NCI-H1092 treated with DMSO at 0.1 percent for 48 hours (cell line): ENCODE data around the gene ENO2.
"Not testable (repeated sequence)": the region's sequence is repeated elsewhere in the genome, so short reads cannot be mapped to it uniquely, and the experiment has no call there.

Experiments used
- DNase-seq: peaks from one replicate; lab custom pipeline; 2025; lab: John Stamatoyannopoulos, UW

Gene ENO2

GRCh38 chr12:6886206-6886999 lies 28.0 kb upstream of the ENO2 start:
- not testable (repeated sequence) for DNase-seq

- DNase-seq = no peak
These were observed 26.9 kb upstream of the ENO2 start for GRCh38 chr12:6887460-6887859.

- no peak for DNase-seq
These were observed 26.0 kb upstream of the ENO2 start for GRCh38 chr12:6888360-6888759.

- not testable (repeated sequence) for DNase-seq
These were observed 25.6 kb upstream of the ENO2 start for GRCh38 chr12:6888794-6889193.

GRCh38 chr12:6889775-6890573 lies 24.4 kb upstream of the ENO2 start:
- not testable (repeated sequence) for DNase-seq

GRCh38 chr12:6890789-6891645 lies 23.4 kb upstream of the ENO2 start:
- peak; percentile 97 for DNase-seq

GRCh38 chr12:6891646-6892001 lies 22.8 kb upstream of the ENO2 start:
- no peak for DNase-seq

- not testable (repeated sequence) for DNase-seq
These were observed 21.7 kb upstream of the ENO2 start for GRCh38 chr12:6892683-6893082.

- DNase-seq = no peak
These were observed 20.1 kb upstream of the ENO2 start for GRCh38 chr12:6894321-6894720.

GRCh38 chr12:6896846-6897435 lies 17.4 kb upstream of the ENO2 start:
- no peak for DNase-seq

- DNase-seq = no peak
These were observed 15.0 kb upstream of the ENO2 start for GRCh38 chr12:6899427-6899826.

GRCh38 chr12:6899837-6900519 lies 14.4 kb upstream of the ENO2 start:
- DNase-seq = no peak

- DNase-seq = no peak
These were observed 11.9 kb upstream of the ENO2 start for GRCh38 chr12:6902448-6902847.

GRCh38 chr12:6903722-6904121 lies 10.7 kb upstream of the ENO2 start:
- DNase-seq = no peak

GRCh38 chr12:6904280-6905276 lies 9.8 kb upstream of the ENO2 start, which contains the start of gene LRRC23:
TSS of gene LRRC23 (plus strand) at chr12:6904822. CDS start at chr12:6905634, 812 bp downstream.
- DNase-seq = peak; percentile 95

- DNase-seq = no peak
These were observed 8.9 kb upstream of the ENO2 start for GRCh38 chr12:6905414-6906040.

GRCh38 chr12:6908141-6908540 lies 6.2 kb upstream of the ENO2 start:
- DNase-seq = not testable (repeated sequence)

- DNase-seq = no peak
These were observed 4.8 kb upstream of the ENO2 start for GRCh38 chr12:6909421-6910145.
